Measurements from ENCODE around the gene SFTPA1.
"Not testable (repeated sequence)": the region's sequence is repeated elsewhere in the genome, so short reads cannot be mapped to it uniquely, and the experiment has no call there.

Gene SFTPA1

DNA sequence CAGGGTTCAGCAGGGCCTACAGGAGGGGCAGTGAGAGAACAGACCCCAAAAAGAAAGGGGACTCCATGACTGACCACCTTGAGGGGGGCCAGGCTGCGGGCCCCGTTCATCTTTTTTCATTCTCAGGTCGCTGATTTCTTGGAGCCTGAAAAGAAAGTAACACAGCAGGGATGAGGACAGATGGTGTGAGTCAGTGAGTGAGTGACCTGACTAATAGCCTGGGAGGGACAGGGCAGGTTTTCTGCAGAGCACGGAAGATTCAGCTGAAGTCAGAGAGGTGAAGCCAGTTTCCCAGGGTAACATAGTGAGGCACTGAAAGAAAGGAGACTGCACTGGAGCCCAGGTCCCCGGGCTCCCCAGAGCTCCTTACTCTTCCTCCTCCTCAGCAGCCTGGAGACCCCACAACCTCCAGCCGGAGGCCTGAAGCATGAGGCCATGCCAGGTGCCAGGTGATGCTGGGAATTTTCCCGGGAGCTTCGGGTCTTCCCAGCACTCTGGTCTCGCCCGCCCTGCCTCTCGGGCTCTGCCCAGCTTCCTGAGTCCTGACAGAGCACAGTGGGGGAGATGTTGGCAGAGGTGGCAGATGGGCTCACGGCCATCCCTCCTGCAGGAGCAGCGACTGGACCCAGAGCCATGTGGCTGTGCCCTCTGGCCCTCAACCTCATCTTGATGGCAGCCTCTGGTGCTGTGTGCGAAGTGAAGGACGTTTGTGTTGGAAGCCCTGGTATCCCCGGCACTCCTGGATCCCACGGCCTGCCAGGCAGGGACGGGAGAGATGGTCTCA, 646 bp downstream of the SFTPA1 start:
- DNase-seq = not testable (repeated sequence)

DNA sequence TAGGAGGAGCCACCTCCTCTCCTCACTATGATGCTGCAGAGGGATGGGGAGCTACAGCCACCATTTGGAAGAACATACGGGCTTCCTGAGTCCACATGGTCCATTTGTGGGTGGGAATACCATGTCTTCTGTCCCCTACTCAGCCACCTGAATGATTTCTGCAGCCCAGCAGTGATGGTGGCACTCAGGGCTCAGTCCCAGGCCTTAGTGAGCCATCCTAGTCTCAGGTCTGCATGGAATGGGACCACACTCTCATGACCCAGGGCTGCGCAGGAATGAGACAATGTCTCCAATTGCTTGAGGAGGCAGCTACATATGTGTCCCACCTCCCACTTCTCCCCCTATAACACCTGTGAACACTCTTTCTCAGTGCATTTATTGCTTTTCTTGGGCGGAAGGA, 4.8 kb downstream of the SFTPA1 start:
- DNase-seq = no peak

GRCh38 chr10:79616164-79616563, 5.4 kb downstream of the SFTPA1 start:
- DNase-seq = no peak

GRCh38 chr10:79623663-79624062, 12.9 kb downstream of the SFTPA1 start:
- DNase-seq = not testable (repeated sequence)

- no peak for DNase-seq
Observed at GRCh38 chr10:79627075-79627474, 16.3 kb downstream of the SFTPA1 start.

DNA sequence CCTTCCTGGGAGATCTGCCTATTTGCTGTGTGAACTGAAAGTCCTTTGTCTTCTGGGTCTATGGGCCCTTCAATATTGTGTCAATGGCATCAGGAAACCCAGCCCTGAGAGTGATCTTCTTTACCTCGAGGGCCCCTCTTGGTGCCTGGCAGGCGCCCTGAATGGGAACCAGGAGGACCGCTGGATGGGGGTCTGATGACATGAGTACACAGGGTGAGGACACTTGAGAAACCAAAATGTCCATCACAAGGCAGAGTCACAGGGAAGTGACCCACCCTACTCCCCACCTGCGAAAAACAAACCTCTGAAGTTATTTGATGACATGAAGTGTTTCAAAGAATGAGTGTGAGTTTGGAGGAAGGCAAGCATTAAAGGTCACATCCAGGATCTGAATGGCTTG, 17.3 kb downstream of the SFTPA1 start:
- no peak for DNase-seq

- DNase-seq = no peak
Observed at GRCh38 chr10:79628988-79629954, 18.5 kb downstream of the SFTPA1 start.

DNA sequence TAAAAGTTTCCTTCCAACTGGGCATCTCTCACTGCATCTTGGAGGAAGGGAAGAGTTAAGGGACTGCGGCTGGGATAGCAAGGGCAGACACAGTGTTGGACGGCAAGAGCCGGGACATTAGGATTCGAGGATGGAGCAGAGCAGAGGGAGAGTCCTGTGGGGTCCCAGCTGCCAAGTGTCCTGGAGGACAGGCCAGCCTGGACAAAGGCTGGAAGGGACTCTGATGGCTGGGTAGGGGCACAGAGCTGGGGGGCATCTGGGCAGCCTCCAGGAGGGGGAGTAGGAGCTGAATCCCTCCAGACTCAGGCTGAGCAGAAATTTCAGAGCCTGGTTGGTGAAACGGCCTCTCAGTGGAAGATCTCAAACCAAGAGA, 19.2 kb downstream of the SFTPA1 start:
- no peak for DNase-seq

DNA sequence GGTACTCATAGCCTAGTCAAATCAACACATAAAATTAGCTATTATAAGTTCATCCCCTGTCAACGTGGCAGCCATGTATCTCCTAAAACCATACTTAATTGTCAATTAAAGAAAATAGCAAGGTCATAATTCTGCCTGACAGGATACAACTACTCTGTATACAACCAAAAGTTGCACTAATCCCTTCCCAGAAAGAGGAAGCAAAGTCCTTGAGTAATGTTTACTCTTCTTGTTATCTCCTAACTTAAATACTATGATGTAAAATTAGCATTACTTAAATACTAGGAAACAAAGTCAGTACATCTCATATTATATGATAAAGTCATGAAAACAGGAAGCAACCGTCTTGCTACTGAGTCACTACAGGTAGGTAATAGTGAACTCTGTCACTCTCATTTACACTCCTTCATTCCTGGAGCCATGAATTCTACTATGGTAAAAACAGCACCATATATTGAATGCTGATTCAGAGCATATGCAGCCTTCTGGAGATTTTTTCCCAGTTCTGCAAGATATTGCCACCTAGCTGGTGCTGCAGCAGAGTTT, 26.0 kb downstream of the SFTPA1 start:
- DNase-seq = not testable (repeated sequence)

DNA sequence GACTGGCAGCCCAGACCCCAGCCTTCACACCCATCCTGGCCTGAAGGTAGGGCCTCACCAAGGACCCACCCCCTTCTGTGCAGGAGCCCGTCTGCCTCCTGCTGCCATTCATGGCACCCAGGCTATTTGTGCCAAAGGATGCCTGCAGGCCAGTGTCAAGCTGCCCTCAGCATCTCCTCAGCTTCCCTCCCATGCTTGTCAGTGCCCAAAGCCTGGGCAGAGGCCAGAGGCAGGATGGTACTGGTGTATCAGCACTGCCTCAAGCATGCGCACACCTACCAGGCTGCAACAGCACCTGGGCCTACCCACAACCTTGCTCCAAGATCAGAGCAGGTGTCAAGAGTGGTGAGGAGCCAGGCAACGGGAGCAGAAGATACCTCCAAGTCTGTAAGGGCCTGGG, 27.6 kb downstream of the SFTPA1 start:
- DNase-seq = no peak

DNA sequence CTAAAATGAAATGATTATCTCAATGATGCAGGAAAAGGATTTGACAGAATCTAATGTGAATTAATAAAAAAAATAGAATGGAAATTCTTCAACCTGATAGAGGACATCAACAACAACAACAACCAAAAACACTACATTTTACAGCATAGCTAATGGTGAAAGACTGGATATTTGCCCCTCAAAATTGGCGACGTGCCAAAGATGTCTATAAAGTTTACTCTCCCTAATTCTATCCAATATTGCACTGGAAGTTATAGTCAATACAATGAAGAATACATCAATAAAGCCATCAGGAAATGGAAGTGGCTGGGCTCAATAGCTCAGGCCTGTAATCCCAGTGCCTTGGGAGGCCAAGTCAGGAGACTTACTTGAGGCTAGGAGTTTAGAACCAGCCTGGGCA, 42.0 kb downstream of the SFTPA1 start:
- DNase-seq = not testable (repeated sequence)

DNA sequence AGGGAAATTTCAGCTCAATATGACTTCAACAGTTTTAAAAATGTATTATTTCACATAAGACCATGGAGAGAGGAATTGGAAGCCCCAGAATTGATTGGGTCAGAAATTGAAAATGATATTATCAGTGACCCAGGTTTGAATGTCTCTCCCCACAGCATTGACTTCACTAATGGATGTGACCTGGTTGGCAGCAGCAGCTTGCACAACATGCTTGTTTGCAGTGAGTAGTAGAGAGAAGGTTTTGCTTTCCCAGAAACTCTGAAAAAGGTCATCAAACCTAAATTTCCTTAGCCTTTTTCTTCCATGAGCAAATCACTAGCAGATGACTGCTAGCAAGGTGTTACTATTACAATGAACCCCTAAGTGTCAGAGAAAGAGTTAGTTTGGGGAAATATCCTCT, 52.5 kb downstream of the SFTPA1 start:
- DNase-seq = not testable (repeated sequence)

GRCh38 chr10:79664686-79665085, 53.9 kb downstream of the SFTPA1 start:
- not testable (repeated sequence) for DNase-seq

Measured in retina (tissue), 1 donor.